Endometrial microvascular endothelial cells (primary cell): ENCODE data around the gene AUTS2. TPM values are rescaled to one million over a fixed set of nuclear protein-coding genes. Genes with fewer than 3 reads are reported as not detected.
"Not testable (repeated sequence)": the region's sequence is repeated elsewhere in the genome, so short reads cannot be mapped to it uniquely, and the experiment has no call there.

Experiments used
- in situ Hi-C: cut with HindIII; loops from 2 replicates; pipeline ENCODE4 v1.10.0; 2017; ENCODE audit warnings: low sequenced_read_pairs, low pct_unique_long_range_greater_than_20kb; ENCODE audit errors: inconsistent ontology term
- total RNA-seq: library from RNA; depleted of rRNA; stranded (reverse); fragments of >200 nt; gene quantifications from one replicate; pipeline ENCODE4 v1.2.3, GENCODE V29; 2015; ENCODE audit errors: inconsistent ontology term

The AUTS2 gene
- total RNA-seq, 1 donor from 2014 or later = 0.09 TPM

GRCh38 chr7:70790215-70791073 lies 1192.2 kb downstream of the AUTS2 start:
- in situ Hi-C loops = no loop called here

- in situ Hi-C loops = no loop called here
Measured at GRCh38 chr7:70791341-70791740, 1193.1 kb downstream of the AUTS2 start.

GRCh38 chr7:70793060-70793459 lies 1194.8 kb downstream of the AUTS2 start:
- in situ Hi-C loops = no loop called here

GRCh38 chr7:70793821-70794220 lies 1195.5 kb downstream of the AUTS2 start:
- in situ Hi-C loops = no loop called here

- in situ Hi-C loops = no loop called here
Measured at GRCh38 chr7:70794962-70795361, 1196.7 kb downstream of the AUTS2 start.

GRCh38 chr7:70795948-70796347 lies 1197.7 kb downstream of the AUTS2 start:
- in situ Hi-C loops = no loop called here

GRCh38 chr7:70797109-70797514 lies 1198.8 kb downstream of the AUTS2 start:
- in situ Hi-C loops = no loop called here

GRCh38 chr7:70799841-70800405 lies 1201.6 kb downstream of the AUTS2 start:
- in situ Hi-C loops = no loop called here

GRCh38 chr7:70805360-70805759 lies 1207.1 kb downstream of the AUTS2 start:
- in situ Hi-C loops = no loop called here

- in situ Hi-C loops = no loop called here
Measured at GRCh38 chr7:70807650-70808049, 1209.4 kb downstream of the AUTS2 start.

- in situ Hi-C loops = no loop called here
Measured at GRCh38 chr7:70808876-70809275, 1210.6 kb downstream of the AUTS2 start.

GRCh38 chr7:70810558-70811139 lies 1212.4 kb downstream of the AUTS2 start:
- in situ Hi-C loops = no loop called here

- in situ Hi-C loops = no loop called here
Measured at GRCh38 chr7:70812511-70812910, 1214.2 kb downstream of the AUTS2 start.

GRCh38 chr7:70822490-70822889 lies 1224.2 kb downstream of the AUTS2 start:
- in situ Hi-C loops = not testable (repeated sequence)

- in situ Hi-C loops = no loop called here
Measured at GRCh38 chr7:70829221-70830059, 1231.2 kb downstream of the AUTS2 start.

GRCh38 chr7:70830060-70830395 lies 1231.8 kb downstream of the AUTS2 start:
- in situ Hi-C loops = no loop called here

GRCh38 chr7:70830426-70830825 lies 1232.2 kb downstream of the AUTS2 start:
- in situ Hi-C loops = no loop called here

GRCh38 chr7:70833726-70834125 lies 1235.5 kb downstream of the AUTS2 start:
- in situ Hi-C loops = no loop called here

- in situ Hi-C loops = no loop called here
Measured at GRCh38 chr7:70834424-70834823, 1236.1 kb downstream of the AUTS2 start.
